ENCODE measurements around the gene SNX9.
A peak's percentile ranks its signal among the peaks of the same experiment; 100 is the strongest.
"Not testable (repeated sequence)": the region's sequence is repeated elsewhere in the genome, so short reads cannot be mapped to it uniquely, and the experiment has no call there.

Gene SNX9

DNA sequence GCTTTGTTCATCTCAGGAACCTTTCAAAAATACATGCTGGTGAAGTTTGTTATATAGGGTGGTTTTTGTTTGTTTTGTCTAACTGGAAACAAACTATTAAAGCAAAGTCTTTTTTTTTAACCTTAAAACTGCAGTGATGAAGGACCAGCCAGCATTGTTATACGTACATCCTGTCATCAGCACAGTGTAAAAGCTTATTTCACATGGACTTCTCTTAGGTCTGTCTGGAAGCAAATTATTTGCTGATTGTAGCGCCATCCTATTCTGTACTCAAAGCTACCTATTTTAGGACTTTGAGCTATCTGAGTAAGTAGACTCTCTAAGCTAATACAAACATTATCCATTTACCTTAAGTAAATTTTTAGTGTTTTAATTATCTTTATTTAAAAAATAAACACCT is 61.7 kb downstream of the SNX9 start:
- DNase-seq, result no peak

DNA sequence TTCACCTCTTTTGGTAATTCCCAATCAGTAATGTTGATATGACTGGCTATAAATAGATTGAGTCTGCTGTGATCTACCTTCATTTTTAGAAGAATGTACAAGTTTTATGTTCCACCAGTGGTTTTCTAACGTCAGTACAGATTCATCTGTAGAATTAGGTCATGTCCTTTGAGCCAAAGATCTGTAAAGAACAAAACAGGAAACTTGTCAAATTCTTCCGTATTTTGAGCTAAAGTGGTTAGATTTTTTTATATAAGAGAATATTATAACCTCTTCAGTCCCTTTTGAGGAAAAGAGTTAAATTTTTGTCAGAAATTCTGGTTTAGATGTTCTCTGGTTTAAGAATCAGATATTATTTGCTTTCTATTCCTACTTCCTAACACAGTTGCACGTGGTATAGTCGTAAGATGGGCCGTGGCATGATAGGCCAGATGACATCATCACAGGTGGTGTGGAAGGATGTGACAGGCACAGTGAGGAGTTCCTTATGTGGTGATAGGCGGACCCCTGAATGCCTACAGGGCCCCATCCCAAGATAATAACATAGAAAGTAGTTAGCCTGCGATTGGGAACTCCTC is 62.3 kb downstream of the SNX9 start:
- no peak for DNase-seq

DNA sequence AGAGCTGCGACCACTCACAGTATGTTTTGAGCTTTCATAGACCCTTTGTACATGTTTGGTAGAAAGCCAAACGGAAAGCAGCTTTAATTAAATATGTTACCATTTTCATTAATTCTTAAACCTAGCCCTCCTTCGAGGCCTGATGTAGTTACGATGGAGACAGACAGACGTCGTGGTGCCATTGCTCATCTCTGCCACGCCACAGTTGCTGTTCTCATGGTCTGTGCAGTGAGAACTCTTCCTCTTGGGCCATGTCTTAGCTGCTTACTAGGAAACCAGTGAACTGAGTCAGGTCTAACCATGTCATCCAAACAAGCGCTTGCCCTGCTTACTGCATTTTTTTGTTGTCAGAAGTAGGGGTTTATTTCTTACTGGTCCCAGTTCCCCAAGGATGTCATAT is 62.8 kb downstream of the SNX9 start:
- DNase-seq, result no peak

DNA sequence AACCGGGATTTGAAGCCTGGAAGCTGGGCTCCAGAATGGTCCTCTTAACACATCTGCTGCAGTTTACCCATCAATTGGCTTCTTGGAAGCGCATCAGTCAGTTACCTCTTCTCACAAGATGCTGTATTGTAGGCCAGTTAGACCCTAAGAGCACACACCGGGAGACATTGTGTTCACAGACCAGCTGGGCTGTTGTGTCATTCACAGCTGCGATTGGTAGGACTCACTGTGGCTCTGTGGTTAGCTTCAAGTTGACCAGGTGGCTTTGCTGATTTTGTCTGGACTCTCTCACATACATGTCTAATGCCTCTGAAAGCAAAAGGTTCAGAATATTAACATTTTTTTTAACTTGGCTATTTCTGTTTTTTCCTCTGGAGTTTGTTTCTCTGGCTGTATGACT is 64.8 kb downstream of the SNX9 start:
- peak in 1 of 51 donors; percentile 15 for DNase-seq

DNA sequence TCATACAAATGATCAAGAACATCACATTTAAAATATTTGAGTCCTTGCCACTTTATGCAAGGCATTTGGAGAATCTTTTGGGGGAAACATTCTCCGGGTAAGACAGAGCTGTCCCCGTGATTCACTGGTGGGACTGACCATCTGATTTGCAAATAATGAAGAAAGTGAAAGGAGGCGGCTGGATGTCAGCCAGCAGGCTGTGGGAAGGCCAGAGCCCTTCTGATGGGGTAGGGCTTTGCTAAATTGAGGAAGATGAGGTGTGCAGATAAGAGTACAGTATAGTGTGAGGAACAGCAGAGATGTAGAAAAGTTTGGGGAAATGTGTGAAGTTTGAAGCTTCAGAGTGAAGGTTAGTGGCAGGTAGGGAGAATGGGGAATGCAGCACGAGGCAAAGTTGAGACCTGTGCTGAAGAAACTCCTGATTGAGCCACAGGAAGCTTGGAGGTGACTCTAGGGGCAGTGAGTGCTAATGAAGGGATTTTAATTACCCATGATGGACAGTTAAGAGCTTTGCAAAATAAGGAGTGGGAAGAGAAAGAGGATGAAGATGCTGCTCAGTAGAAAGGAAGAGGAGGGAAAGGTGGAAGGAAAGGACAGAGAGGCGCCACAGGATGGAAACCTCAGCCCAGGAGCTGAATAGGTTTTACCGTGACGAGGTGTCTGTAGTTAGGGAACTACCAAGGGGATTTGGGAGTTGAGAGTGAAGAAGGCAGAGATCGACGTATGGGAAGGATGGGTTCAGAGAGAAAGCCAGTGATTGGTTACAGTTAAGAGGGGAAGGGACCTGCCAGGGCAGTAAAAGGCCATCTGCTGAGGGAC is 68.7 kb downstream of the SNX9 start:
- no peak for DNase-seq

DNA sequence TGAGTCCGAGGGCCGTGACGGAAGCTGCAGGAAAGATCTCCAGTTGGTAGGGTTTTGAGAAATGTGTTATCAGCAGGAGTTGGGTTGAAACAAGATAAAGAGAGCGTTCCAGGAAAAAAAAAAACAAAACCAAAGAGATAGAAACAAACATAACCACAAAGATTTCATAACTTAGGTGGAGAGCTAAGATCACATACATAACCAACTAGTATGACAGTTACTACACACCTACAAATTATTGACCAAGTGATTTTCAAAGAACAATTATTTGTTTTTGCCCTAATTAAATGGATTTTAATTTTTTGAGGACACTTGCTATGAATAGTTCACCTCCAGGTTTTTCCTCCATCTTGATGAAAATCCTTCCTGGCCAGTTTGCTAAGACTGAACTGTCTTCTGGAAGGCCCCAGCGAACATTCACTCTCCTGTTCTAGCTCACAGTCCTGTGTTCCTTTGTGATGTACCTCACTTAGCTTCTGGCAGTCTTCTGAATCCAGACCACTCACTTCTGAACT is 69.4 kb downstream of the SNX9 start:
- no peak for DNase-seq

DNA sequence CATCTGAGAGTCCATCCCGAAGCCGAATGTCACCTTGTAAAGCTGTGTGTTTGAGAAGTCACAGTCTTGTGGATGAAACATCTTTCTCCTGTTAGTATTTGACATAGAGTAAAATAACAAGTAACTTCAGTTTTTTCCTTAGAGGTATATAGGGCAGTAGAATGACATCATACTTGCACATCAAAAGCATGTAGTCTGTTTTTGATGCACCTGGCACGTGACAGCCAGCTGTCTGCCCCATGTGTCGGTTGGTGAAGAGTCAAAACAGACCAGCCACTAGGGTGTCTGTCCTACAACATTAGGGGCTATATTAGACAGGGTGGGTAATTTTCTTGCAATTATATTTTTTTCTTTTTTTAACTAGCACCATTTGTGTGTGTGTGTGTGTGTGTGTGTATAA is 70.2 kb downstream of the SNX9 start:
- no peak for DNase-seq

DNA sequence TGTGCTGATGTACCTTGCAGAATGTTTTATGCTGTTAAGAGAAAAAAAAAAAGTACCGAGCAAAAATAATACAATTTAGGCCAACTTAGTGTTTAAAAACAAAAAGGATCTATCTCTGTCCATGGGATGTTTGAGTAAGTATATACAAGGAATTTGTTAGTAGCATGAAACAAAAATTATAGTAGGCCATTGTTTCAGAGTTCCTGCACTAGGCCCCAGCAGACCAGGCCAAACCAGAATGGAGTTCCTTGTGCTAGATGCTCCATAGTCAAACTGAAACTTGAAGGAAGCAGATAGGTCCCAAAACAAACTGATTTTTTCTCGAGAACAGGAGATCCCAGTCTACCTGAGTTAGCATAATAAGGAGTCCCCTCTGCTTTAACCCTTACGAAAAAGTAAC is 72.5 kb downstream of the SNX9 start:
- DNase-seq, result no peak

DNA sequence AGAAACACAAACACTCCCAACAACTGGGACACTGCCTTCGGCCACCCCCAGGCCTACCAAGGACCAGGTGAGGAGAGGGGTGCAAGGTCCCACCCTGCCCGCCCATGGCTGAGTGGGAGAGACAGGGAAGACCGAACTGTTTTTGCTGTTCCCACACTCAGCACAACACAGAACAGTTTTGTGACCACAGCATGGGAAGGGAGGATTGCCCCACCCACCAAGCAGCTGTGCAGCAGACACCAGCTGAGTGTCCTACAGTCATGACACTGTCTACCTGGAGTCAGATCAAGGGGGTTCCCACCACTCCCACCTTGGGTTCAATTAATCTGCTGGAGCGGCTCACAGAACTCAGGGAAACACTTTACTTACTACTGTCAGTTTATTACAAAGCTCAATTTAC is 73.9 kb downstream of the SNX9 start:
- no peak for DNase-seq

DNA sequence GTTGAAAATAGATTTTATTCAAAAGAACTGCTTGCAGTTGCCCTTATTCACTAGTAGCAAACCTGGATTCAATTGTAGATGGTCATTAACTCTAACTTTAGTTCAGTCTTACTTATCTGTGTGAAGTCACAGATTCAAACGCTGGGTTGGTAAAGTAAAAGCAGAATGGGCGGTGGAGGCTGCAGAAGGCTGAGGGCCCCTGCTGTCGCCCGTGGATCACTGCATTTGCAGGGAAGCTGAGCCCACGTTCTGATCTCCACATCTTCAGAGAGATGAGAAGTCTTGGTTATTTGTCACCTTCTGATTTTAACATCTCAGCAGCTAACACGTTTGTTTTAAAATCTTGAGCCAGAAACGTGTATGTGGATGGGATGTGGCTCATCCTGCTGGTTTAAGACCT is 75.1 kb downstream of the SNX9 start:
- peak in 19 of 51 donors; percentile 6 to 69 (median 53) for DNase-seq

DNA sequence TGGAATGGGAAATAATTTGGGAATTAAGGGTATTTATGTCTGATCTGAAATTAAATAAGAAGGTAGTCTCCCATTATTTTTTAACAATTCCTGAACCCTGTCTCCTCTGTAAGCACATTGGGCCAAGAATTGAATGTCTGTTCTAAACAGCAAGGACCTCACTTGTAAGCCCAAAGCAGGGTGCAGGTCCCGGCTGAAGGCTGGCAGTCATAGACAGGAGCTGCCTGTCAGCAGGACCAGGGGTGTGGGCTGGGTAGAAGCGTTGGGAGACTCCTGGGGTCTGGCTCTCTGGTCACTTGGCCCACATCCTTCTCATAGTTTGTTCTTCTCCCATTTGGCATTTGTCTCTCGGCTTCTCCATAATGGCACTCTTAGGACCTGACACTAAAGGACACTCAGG is 75.6 kb downstream of the SNX9 start:
- DNase-seq, result no peak

DNA sequence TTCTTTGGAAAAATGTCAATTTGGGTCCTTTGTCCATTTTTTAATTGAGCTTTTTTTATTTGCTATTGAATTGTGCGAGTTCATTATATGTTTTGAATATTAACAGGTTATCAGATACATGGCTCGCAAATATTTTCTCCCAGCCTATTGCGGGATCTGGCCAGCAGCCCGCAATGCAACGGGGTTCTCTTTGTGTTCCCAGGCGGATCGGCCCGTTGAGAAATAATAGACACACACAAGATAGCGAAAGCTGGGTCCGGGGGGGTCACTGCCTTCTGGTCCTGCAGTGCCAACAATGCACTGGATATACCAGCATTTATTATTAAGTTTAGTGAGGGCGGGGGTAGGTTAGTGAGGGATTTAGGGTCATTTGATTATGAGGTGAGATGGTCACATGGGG is 77.2 kb downstream of the SNX9 start:
- peak in 10 of 51 donors; percentile 17 to 43 (median 34) for DNase-seq

DNA sequence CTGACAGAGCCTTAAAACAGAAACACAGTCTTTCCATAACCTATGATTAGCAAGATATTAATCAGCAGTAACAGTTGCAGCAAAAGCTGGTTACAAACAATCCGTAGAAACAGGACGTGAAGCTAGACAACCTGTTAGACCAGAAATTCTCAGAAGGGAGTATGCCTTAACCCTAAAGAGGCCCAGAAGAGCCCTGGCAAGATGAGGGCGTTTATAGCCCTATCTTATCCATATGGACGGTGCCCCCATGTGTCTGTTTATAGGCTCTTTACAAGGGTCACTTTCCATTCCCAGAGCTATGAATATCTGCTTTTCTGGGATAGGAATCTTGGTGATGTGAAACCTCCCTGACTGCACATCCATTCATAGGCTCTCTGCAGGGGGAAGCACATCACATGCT is 77.7 kb downstream of the SNX9 start:
- DNase-seq, result not testable (repeated sequence)

DNA sequence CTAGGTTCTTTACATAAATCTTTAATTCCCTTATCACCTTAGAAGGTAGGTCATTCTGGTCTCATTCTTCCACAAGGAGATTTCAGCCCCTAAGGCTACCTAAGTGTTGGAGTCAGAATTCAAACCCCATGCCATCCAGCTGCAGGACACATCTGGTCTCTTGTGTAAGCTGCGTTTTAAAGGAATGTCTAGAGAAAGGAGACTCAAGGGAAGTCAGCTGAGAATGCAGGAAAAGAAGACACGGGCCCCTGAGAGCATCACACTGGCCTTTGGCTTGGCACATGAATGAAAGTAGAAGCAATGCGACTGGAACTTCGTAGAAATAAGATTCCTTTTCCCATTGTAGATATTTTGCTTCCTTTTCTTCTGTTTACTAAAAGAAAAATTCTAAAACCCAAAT is 82.0 kb downstream of the SNX9 start:
- no peak for DNase-seq

DNA sequence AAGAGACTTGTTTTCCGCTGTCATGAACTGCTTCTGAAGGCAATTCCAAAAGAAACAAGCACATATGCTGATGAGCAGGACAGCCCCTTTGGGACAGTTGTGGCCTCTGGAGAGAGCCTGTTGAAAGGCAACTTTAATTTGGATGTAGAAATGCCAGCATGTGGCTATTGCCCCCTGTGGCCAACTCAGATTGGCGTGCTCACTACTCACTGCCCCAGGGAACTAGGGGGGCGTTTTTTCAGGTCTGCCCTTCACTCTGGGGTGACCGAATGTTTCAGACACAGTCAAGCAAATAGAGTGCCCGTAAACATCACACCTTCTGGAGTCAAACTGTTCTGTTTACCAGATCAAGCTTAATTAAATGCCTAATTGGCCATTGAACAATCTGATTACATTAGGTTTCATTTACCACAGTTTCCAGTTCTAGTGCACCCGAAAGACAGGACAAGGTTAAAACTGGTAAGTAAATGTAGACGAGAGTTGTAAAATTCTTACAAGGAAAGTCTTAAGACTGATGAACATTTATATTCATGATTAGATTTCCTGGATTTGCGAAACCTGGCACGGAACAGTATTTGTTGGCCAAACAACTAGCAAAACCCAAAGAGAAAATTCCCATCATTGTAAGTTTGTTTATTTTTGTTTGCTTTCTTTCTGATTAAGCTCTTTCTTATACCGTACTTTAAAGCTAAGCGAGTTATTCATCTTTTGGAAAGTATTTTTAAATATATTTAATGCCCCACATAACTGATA is 82.7 kb downstream of the SNX9 start:
- no peak for DNase-seq

DNA sequence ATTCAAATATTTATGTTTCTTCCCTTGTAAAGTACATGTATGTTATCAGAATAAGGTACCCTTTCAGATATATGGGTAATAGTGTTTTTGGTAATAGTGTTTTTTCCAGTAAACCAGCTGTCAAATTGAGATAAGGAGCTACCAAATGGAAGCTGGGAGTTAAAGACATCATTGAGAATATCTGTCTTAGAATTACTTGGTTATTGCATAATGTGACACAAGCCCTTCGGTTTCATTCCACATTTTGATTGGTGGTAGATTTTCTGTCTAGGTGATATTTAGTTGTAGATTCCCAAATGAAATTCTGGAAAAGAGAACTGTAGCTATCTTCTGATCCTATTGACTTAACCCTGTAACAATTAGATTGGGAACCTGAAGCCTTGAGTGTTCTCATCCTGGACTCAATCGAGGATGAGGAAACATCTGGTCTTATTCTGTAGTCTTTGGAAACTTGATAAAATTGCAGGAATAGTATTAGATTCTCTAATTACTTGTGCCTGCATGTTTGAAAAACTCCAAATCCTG is 83.6 kb downstream of the SNX9 start:
- DNase-seq, result no peak

DNA sequence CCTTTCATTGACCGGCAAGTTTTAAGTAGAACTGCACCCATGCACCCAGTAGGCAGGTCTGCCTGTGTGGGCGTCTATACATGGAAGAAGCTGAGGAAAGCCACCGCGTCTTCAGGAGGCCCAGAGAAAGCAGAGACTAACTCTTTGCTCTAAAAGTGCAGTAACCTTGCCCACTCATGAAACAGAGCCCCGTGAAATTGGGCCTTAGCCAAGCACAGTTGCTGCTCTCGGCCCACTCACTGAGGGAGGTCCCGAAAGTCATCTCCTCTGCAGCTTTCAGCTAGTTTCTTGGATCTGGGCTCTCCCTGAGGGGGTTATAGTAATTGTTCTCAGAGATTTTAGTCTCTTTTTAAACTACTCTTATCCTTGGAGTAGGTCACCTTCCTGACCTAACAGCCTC is 84.6 kb downstream of the SNX9 start:
- DNase-seq, result no peak

DNA sequence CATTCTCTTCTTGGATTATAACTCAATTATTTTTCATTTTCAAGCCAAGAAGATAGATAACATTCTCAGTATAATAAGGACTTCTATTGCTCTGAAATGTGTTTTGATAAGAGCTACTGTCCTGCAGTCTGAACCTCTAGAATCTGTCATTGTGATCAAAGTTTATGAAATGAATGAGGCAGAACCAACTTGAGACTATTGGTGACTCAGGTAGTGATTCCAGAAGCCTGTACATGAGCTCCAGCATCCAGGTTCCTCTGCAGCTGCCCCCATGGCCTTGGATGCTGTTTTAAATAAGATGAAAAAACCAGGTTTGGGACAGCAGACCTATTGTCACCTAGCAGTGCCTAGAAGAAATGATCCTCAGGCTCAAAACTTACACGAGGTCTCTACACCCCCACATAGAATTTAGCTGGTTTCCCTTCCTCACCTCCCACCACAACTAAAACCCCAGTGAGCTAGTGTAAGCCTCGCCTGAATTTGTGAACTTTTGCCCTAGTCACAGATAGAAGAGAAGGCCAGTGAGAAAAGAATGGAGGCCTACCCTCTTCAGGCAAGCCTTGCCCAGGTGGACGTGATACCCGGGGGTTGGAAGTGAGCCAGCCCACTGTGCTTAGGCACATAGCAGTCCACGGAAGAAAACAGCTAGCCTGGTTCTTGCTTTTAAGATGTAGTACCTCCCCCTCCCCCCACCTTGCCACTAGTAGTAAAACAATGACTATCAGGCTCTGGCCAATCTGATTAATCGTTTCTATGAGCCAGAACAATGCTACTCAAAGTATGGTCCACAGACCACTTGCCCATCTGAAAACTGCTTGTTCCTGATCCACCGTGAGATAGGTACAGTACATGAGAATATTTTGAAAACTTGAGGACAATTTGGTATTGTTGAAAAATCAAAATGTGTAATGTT is 85.6 kb downstream of the SNX9 start:
- no peak for DNase-seq

DNA sequence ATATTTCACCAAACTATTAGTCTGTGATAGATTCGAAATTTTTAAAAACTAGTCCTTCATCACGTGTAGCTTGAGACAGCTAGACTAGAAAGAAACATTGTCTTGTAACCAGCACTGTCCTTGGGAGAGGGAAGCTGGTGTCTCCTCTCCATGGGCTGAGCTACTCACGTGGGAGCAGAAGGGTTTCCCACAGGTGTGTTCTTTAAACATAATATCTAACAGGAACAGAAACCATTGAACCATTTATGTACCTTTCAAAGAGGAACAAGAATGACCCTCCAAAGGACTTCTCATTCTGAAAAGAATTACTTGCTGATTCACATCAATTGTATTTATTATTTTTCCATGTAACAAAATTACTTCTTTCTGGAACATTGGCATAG is 86.2 kb downstream of the SNX9 start:
- DNase-seq, result no peak

DNA sequence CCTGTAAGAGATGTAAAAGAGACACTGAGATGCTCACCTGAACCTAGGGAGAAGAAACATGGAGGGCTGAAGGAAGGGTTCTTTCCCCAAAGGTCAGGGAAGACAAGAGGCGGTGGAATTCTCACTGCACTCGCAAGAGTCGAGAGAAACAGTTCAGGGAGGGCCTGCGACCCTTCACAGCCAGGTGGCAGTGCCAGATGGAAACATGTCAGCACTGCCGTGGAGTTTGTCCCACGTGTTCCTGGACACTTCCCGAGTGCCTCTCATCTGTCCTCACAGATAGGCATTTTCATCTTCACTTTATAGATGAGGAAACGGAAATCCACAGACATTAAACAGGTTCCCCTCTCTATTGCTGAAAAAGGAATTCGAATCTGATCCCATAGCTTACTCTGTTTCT is 88.2 kb downstream of the SNX9 start:
- peak in 7 of 51 donors; percentile 20 to 37 (median 35) for DNase-seq

DNA sequence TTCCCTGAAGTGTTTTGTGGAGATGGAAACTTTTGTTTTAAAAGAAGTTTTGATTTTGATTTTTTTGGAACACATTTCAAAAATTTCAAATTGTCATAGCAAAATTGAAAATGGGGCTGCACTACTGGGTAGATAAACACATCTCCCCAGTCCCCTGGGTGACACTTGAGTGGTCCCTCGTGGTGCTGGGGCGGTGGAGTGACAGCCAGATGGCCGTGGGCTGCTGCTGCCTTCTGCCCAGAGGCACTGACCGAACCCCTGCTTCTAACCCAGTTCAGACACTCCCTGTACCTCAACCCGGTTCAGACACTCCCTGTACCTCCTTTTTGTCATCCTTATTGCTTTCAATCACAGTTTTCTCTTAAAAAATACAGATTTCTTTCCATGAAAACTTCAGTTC is 88.7 kb downstream of the SNX9 start:
- DNase-seq, result peak in 1 of 51 donors; percentile 26

All from hypothalamus (tissue), 51 donors.